ENCODE results near the gene C9.

- no peak for TF ChIP-seq POLR2AphosphoS5 (IDR thresholded peaks at IDR 0.05)
- TF ChIP-seq CTCF (IDR thresholded peaks at IDR 0.05): no peak
Measured at GRCh38 chr5:39249069-39249468, 115.2 kb downstream of the C9 start.

Data from transverse colon (tissue), 4 donors.